H9 (cell line): ENCODE data around the gene LIPE. TPM values are rescaled to one million over a fixed set of nuclear protein-coding genes. Genes with fewer than 3 reads are reported as not detected.

Experiments used
- DNase-seq: peaks from one replicate; pipeline ENCODE4 v3.0.0-alpha.2; 2017
- H2AFZ ChIP-seq: one replicate; pipeline ENCODE4 v1.6.1; 2013; ENCODE audit warnings: mild to moderate bottlenecking, low read length, control low read depth, moderate library complexity
- H2AK5ac ChIP-seq: 2 replicates; pipeline ENCODE4 v1.6.1; 2013; ENCODE audit warnings: low read length, control low read depth, mixed read lengths; ENCODE audit not compliant: insufficient read length
- H2BK120ac ChIP-seq: one replicate; pipeline ENCODE4 v1.6.1; 2013; ENCODE audit warnings: low read depth, mild to moderate bottlenecking, low read length, control low read depth, inconsistent platforms; ENCODE audit not compliant: poor library complexity, severe bottlenecking
- H2BK12ac ChIP-seq: 2 replicates; pipeline ENCODE4 v1.6.1; 2013; ENCODE audit warnings: low read length, control low read depth, mixed read lengths, low read depth; ENCODE audit not compliant: insufficient read length
- H2BK15ac ChIP-seq: 2 replicates; pipeline ENCODE4 v1.6.1; 2013; ENCODE audit warnings: low read depth, low read length, control low read depth
- H2BK20ac ChIP-seq: one replicate; pipeline ENCODE4 v1.6.1; 2013; ENCODE audit warnings: low read depth, mild to moderate bottlenecking, low read length, control low read depth, inconsistent platforms; ENCODE audit not compliant: poor library complexity, severe bottlenecking
- H2BK5ac ChIP-seq: 2 replicates; pipeline ENCODE4 v1.6.1; 2013; ENCODE audit warnings: low read length, control low read depth, mixed read lengths; ENCODE audit not compliant: insufficient read length
- H3K14ac ChIP-seq: 2 replicates; pipeline ENCODE4 v1.6.1; 2013; ENCODE audit warnings: low read length, control low read depth; ENCODE audit not compliant: insufficient read depth
- H3K18ac ChIP-seq: 2 replicates; pipeline ENCODE4 v1.6.1; 2013; ENCODE audit warnings: low read depth, mild to moderate bottlenecking, mixed read lengths, low read length, control low read depth; ENCODE audit not compliant: insufficient read length
- H3K23ac ChIP-seq: 2 replicates; pipeline ENCODE4 v1.6.1; 2013; ENCODE audit warnings: low read length, control low read depth, mixed read lengths, low read depth; ENCODE audit not compliant: insufficient read length
- H3K23me2 ChIP-seq: 2 replicates; pipeline ENCODE4 v1.6.1; 2013; ENCODE audit warnings: low read depth, mild to moderate bottlenecking, mixed read lengths, low read length, control low read depth; ENCODE audit not compliant: insufficient read length, poor library complexity, severe bottlenecking
- H3K27ac ChIP-seq: 2 replicates; pipeline ENCODE4 v1.5.1; 2013; ENCODE audit warnings: low read length, control low read depth, mixed read lengths, low read depth; ENCODE audit not compliant: insufficient read length
- H3K27me3 ChIP-seq: 2 replicates; pipeline ENCODE4 v1.6.1; 2013; ENCODE audit warnings: low read length, control low read depth, inconsistent platforms; ENCODE audit not compliant: insufficient read depth
- H3K4ac ChIP-seq: 2 replicates; pipeline ENCODE4 v1.6.1; 2013; ENCODE audit warnings: low read depth, mild to moderate bottlenecking, control low read depth, inconsistent platforms, low read length, moderate library complexity
- H3K4me1 ChIP-seq: 2 replicates; pipeline ENCODE4 v1.6.1; 2013; ENCODE audit warnings: low read length, control low read depth, inconsistent platforms; ENCODE audit not compliant: insufficient read depth
- H3K4me2 ChIP-seq: 2 replicates; pipeline ENCODE4 v1.6.1; 2013; ENCODE audit warnings: low read length, control low read depth, mixed read lengths; ENCODE audit not compliant: insufficient read length, insufficient read depth
- H3K56ac ChIP-seq: 2 replicates; pipeline ENCODE4 v1.6.1; 2013; ENCODE audit warnings: low read depth, mild to moderate bottlenecking, mixed read lengths, low read length, control low read depth; ENCODE audit not compliant: insufficient read length
- H3K79me1 ChIP-seq: 2 replicates; pipeline ENCODE4 v1.6.1; 2013; ENCODE audit warnings: low read depth, mild to moderate bottlenecking, moderate library complexity, low read length, control low read depth, inconsistent platforms; ENCODE audit not compliant: insufficient read depth, poor library complexity, severe bottlenecking
- H3K79me2 ChIP-seq: 2 replicates; pipeline ENCODE4 v1.6.1; 2013; ENCODE audit warnings: low read length, control low read depth, inconsistent platforms; ENCODE audit not compliant: insufficient read depth
- H3K9ac ChIP-seq: 2 replicates; pipeline ENCODE4 v1.6.1; 2013; ENCODE audit warnings: low read length, control low read depth, mixed read lengths; ENCODE audit not compliant: insufficient read length; ENCODE audit errors: extremely low read depth
- H3K9me3 ChIP-seq: one replicate; pipeline ENCODE4 v1.6.1; 2013; ENCODE audit warnings: low read depth, low read length, inconsistent platforms; ENCODE audit not compliant: control insufficient read depth
- H3T11ph ChIP-seq: one replicate; pipeline ENCODE4 v1.6.1; 2013; ENCODE audit warnings: mild to moderate bottlenecking, low read length, control low read depth, inconsistent platforms
- H4K20me1 ChIP-seq: one replicate; pipeline ENCODE4 v1.6.1; 2013; ENCODE audit not compliant: control insufficient read depth, insufficient read length, insufficient read depth
- H4K5ac ChIP-seq: 2 replicates; pipeline ENCODE4 v1.6.1; 2013; ENCODE audit warnings: low read depth, mild to moderate bottlenecking, mixed read lengths, low read length, control low read depth; ENCODE audit not compliant: insufficient read length
- H4K8ac ChIP-seq: replicated peaks from 2 replicates; pipeline ENCODE4 v1.6.1; 2013; ENCODE audit warnings: low read length, control low read depth, mixed read lengths, low read depth; ENCODE audit not compliant: insufficient read length
- H4K91ac ChIP-seq: 2 replicates; pipeline ENCODE4 v1.6.1; 2013; ENCODE audit warnings: low read depth, mild to moderate bottlenecking, moderate library complexity, mixed read lengths, low read length, control low read depth; ENCODE audit not compliant: insufficient read length
- H3K27ac Mint-ChIP-seq, 3 experiments: 2 replicates in 2 of 3; 3 replicates in 1 of 3; pipeline ENCODE4 v1.8.0; 2020 to 2021; ENCODE audit warnings: mixed read lengths in 3 of 3, mild to moderate bottlenecking in 1 of 3, moderate library complexity in 1 of 3
- H3K27me3 Mint-ChIP-seq: 2 replicates; pipeline ENCODE4 v1.8.0; 2021; ENCODE audit warnings: low read depth, mild to moderate bottlenecking, moderate library complexity, mixed read lengths
- H3K36me3 Mint-ChIP-seq, 3 experiments: 2 replicates in 2 of 3; 3 replicates in 1 of 3; pipeline ENCODE4 v1.8.0; 2020 to 2021; ENCODE audit warnings: low read depth in 3 of 3, mixed read lengths in 3 of 3; ENCODE audit not compliant: insufficient read depth in 1 of 3
- H3K4me1 Mint-ChIP-seq, 2 experiments: 2 replicates each; pipeline ENCODE4 v1.8.0; 2020; ENCODE audit warnings: mixed read lengths in 2 of 2
- H3K4me3 Mint-ChIP-seq, 2 experiments: 2 replicates in 1 of 2; 3 replicates in 1 of 2; pipeline ENCODE4 v1.8.0; 2020 to 2021; ENCODE audit warnings: mild to moderate bottlenecking in 2 of 2, mixed read lengths in 2 of 2, moderate library complexity in 1 of 2
- H3K9me3 Mint-ChIP-seq, 2 experiments: 2 replicates in 1 of 2; 3 replicates in 1 of 2; pipeline ENCODE4 v1.8.0; 2020; ENCODE audit warnings: mild to moderate bottlenecking in 2 of 2, mixed read lengths in 2 of 2, moderate library complexity in 1 of 2
- WGBS: extraction: QIAGEN DNeasy Blood & Tissue Kit; methylation state at CpG from one replicate; pipeline ENCODE4 v1.1.7; 2013; ENCODE audit warnings: missing lambda C conversion rate, low lambda C conversion rate, mixed read lengths; ENCODE audit not compliant: insufficient read length; ENCODE audit errors: extremely low coverage; 5-methylcytosine and 5-hydroxymethylcytosine counted together
- total RNA-seq: library from RNA; stranded (reverse); gene quantifications from 2 replicates; pipeline ENCODE4 v1.2.1, GENCODE V29; 2021
- TF ChIP-seq, protein P1 (sequence below): fragments of 200-600 bp; sonication (generic); conservative IDR thresholded peaks from 3 replicates; pipeline ENCODE4 v1.8.0; 2021; ENCODE audit warnings: antibody characterized with exemption, mild to moderate bottlenecking

LIPE gene
- total RNA-seq, 1 experiment from 2014 or later: 6.3 TPM

GRCh38 chr19:42442833-42443232, 15.6 kb upstream of the LIPE start, which contains the start of gene CXCL17:
CXCL17 (minus strand) TSS chr19:42442946; CDS start chr19:42442832, 114 bp downstream.
- no peak within 1 kb of the TSS for H3K4ac ChIP-seq
- no peak within 1 kb of the TSS for H3K23ac ChIP-seq
- TF ChIP-seq, protein P1, sequence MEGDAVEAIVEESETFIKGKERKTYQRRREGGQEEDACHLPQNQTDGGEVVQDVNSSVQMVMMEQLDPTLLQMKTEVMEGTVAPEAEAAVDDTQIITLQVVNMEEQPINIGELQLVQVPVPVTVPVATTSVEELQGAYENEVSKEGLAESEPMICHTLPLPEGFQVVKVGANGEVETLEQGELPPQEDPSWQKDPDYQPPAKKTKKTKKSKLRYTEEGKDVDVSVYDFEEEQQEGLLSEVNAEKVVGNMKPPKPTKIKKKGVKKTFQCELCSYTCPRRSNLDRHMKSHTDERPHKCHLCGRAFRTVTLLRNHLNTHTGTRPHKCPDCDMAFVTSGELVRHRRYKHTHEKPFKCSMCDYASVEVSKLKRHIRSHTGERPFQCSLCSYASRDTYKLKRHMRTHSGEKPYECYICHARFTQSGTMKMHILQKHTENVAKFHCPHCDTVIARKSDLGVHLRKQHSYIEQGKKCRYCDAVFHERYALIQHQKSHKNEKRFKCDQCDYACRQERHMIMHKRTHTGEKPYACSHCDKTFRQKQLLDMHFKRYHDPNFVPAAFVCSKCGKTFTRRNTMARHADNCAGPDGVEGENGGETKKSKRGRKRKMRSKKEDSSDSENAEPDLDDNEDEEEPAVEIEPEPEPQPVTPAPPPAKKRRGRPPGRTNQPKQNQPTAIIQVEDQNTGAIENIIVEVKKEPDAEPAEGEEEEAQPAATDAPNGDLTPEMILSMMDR: no peak
- no peak within 1 kb of the TSS for H3K4me2 ChIP-seq
- no peak within 1 kb of the TSS for H3T11ph ChIP-seq
- peaks cover 37 to 42% of the 10 kb centered on the region in 2 experiments for H3K4me1 Mint-ChIP-seq
- no peaks in the 10 kb centered on the region for H3K79me1 ChIP-seq
- no peaks in the 10 kb centered on the region; the same call in 1 of the 2 replicates for H3K4me1 ChIP-seq
- peak within 1 kb of the TSS in 1 of 2 experiments; percentile 35; a peak in 1 of 5 replicates for H3K4me3 Mint-ChIP-seq
- no peaks in the 10 kb centered on the region for H3K27me3 ChIP-seq
- H3K27ac ChIP-seq: no peak within 1 kb of the TSS
- no peak for DNase-seq
- no peak within 1 kb of the TSS for H2BK12ac ChIP-seq
- WGBS: no CpG with 5 or more reads among the region's 7 CpGs
- H3K9ac ChIP-seq: no peak within 1 kb of the TSS
- H2AK5ac ChIP-seq: no peak within 1 kb of the TSS
- no peak within 1 kb of the TSS for H2BK5ac ChIP-seq
- H3K18ac ChIP-seq: no peak within 1 kb of the TSS
- H2BK120ac ChIP-seq: no peak within 1 kb of the TSS
- H3K23me2 ChIP-seq: no peaks in the 10 kb centered on the region
- peak within 1 kb of the TSS in 1 of 3 experiments; percentile 12; a peak in 3 of 7 replicates for H3K27ac Mint-ChIP-seq
- no peaks in the 10 kb centered on the region for H3K9me3 Mint-ChIP-seq
- no peaks in the 10 kb centered on the region for H3K79me2 ChIP-seq
- no peak within 1 kb of the TSS for H3K56ac ChIP-seq
- no peak within 1 kb of the TSS for H4K8ac ChIP-seq
- H2AFZ ChIP-seq: no peak within 1 kb of the TSS
- no peak within 1 kb of the TSS for H2BK15ac ChIP-seq
- no peaks in the 10 kb centered on the region for H3K36me3 Mint-ChIP-seq
- no peak within 1 kb of the TSS for H2BK20ac ChIP-seq
- H3K9me3 ChIP-seq: no peaks in the 10 kb centered on the region
- no peak within 1 kb of the TSS for H4K91ac ChIP-seq
- H4K5ac ChIP-seq: no peak within 1 kb of the TSS
- H3K27me3 Mint-ChIP-seq: peaks cover 29% of the 10 kb centered on the region
- no peaks in the 10 kb centered on the region for H4K20me1 ChIP-seq
- H3K14ac ChIP-seq: no peak within 1 kb of the TSS
